HG02588 (cell line): ENCODE measurements around the gene SEMA4C.
"Not testable (repeated sequence)": the region's sequence is repeated elsewhere in the genome, so short reads cannot be mapped to it uniquely, and the experiment has no call there.

Experiments used
- ATAC-seq: cut with Tn5 transposase; IDR thresholded peaks from one replicate; pipeline ENCODE4 v1.9.1; 2021; ENCODE audit warnings: mild to moderate bottlenecking, moderate library complexity; ENCODE audit not compliant: unreplicated experiment

Gene SEMA4C

GRCh38 chr2:96897491-96898134, 27.7 kb upstream of the SEMA4C start:
- no peak for ATAC-seq

DNA sequence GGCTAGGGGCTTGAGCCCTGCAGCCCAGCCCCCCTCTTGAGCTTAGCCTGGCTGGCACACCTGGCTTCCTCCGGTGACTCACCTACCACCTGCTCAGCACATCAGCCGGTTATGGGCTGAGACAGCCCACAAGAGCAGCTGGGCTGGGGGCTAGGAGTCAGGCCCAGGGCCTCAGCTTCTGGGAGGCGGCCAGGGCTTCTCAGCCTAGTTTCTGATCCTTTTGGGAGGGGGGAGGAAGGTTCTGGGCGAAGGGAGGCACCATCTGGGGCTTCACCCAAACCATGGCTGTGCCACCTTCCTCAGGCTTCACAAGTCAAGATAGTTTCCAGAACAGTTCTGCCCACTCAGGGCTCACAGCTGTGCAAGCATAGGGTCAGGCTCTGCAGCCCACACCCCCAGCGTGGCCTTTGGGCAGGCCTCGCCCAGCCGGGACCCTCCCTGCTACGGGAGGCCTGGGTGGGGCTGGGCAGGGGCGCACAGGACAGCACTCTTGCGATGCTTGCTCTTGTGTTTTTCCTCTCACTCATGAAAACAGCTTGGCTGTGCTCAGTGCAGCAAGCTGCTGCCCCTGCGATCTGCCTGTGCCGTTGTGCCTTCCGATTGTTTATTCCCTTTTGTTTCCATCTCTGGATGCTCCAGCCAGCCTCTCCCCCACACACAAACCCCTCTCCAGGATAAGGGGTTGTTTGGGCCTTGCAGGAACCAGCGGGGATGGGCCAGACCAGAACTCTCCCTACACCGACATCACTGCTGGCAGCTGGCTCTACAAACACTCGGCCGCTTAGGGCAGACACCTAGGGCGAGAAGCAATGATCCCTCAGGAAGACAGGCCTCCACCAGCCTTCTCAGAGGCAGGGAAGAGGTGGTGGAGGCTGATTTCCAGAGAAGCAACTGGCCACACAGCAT, 26.1 kb upstream of the SEMA4C start:
- ATAC-seq: no peak

GRCh38 chr2:96895032-96895745, 25.3 kb upstream of the SEMA4C start:
- ATAC-seq: no peak

DNA sequence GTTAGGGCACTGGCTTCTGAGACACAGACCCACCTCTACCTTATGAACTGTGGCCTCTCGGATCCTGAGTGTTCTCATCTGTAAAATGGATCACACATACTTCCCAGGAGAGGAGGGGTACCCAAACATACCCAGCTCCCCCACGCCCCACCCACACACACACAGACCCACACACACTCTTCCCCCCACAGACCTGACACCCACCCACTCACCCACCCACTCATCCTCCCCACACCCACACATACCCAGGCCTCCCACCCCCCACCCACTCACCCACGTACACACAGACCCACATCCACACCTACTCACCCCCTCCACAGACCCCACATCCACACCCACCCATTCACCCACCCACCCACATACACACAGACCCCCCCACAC, 24.3 kb upstream of the SEMA4C start:
- no peak for ATAC-seq

DNA sequence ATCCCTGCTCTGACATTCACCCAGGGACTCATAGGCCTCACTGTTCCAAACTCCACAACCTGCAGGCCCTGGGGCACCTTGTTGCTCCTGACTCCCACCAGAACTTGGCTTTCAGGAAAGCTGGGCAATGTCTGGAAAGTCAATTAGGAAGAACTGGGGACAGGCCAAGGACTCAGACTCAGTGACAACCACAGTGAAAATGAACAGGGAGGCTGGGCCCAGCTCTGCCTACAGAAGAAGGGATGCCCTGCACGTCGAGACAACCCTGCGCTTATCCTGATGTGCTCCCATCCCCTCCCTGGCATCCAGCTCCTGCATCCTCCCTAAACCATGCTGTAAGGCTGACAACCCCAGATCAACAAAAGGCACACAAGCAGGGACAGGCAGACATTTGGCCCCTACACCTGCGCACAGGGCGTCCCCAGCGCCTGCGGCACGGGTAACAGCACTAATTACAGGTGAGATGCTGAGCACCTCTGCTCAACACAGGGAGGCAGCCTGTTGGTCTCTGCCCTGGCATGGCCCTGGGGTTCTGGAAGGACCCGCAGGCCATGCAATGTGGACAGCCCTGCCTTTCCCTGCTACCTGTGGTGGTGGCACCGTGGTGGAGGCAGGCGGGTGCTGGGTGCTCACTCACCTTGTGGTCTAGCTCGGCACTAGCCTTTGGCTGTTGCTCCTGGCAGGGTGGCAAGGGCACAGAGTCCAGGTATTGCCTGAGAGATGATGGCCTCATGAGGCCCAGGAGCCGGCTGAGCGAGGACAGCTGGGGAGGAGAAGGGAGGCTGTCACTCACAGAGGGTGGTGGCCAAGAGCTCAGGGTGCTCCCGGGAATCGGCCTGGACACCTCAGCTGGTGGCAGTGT, 23.6 kb upstream of the SEMA4C start:
- ATAC-seq: no peak

GRCh38 chr2:96891591-96892333, 21.9 kb upstream of the SEMA4C start:
- no peak for ATAC-seq

- no peak for ATAC-seq
Measured at GRCh38 chr2:96890726-96891385, 21.0 kb upstream of the SEMA4C start.

DNA sequence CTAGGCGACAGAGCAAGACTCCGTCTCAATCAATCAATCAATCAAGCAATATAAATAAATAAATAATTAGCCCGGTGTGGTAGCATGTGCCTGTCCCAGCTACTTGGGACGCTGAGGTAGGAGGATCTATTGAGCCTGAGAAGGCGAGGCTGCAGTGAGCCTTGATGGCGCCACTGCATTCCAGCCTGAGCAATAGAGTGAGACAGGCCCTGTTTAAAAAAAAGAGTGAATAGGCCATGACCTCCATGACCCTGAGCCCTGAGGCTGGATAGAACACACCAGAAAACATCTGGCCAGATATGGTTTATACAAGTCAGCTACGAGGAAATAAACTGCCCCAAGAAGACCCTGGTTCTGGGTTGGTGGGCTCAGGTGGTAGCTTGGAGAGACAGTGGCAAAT, 20.4 kb upstream of the SEMA4C start:
- ATAC-seq: no peak

- not testable (repeated sequence) for ATAC-seq
Measured at GRCh38 chr2:96889502-96889901, 19.6 kb upstream of the SEMA4C start.

- ATAC-seq: no peak
Measured at GRCh38 chr2:96888072-96889011, 18.5 kb upstream of the SEMA4C start.

DNA sequence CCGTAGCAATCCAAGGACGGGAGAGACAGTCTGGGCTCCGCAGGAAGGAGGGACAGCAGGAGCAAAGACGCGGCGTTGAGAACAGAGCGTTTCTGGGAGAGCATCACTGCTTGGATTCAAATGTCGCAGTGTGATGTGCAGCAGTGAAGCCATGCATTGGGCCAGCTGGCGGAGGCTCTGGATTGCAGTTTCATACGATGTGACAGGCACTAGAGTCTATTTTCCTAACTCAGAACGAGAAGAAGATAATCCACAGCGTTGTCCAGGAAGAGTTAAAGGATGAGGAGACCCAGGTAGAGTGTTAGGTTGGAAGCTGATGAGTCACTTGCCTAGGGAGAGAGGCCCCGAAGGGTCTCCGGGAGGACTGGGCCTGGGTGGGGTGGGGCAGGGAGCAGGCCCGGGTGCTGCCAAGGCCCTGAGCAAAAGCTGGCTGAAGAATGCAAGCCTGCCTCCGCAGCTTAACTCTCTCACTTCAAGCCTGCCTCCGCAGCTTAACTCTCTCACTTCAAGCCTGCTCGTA, 17.7 kb upstream of the SEMA4C start:
- ATAC-seq: no peak

- no peak for ATAC-seq
Measured at GRCh38 chr2:96885432-96886347, 15.8 kb upstream of the SEMA4C start.

GRCh38 chr2:96884299-96885094, 14.6 kb upstream of the SEMA4C start:
- no peak for ATAC-seq

GRCh38 chr2:96883306-96883705, 13.4 kb upstream of the SEMA4C start:
- no peak for ATAC-seq

GRCh38 chr2:96882906-96883305, 13.0 kb upstream of the SEMA4C start:
- ATAC-seq: no peak

DNA sequence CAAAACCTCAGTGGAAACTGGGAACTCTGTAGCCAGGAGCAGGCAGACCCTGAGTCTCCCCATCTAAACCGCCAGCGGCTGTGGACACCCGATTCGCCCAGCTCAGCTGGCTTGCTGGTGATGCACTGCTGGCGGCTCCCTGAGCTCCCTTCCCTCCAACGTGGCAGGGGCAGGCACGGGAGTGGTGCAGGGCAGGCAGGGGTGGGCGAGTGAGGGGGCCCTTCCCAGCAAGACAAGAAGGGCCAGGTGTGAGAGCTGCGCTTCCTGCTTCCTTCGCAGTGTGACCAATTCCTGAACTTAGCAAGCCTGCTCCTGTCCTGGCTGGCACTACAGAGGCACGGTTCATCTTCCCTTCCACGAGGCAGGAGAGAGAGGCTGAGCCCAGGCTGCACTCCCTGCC, 12.3 kb upstream of the SEMA4C start:
- ATAC-seq: no peak
